Fibroblast of skin of right biceps (primary cell): Measurements from ENCODE around the gene HAS3.
A peak's percentile ranks its signal among the peaks of the same experiment; 100 is the strongest.
"Not testable (repeated sequence)": the region's sequence is repeated elsewhere in the genome, so short reads cannot be mapped to it uniquely, and the experiment has no call there.

ENCODE experiments used
- DNase-seq: peaks from one replicate; pipeline ENCODE4 v3.0.0-alpha.2; 2013

The HAS3 gene

GRCh38 chr16:69105501-69106361 lies at the start of gene HAS3:
Gene HAS3, plus strand, starts transcription at chr16:69105653. Its CDS starts 3,743 bp downstream, at chr16:69109396.
- DNase-seq = peak; percentile 61

- no peak for DNase-seq
These were observed 49.5 kb upstream of the HAS3 start for GRCh38 chr16:69055980-69056379.

- DNase-seq = no peak
These were observed 49.0 kb upstream of the HAS3 start for GRCh38 chr16:69056421-69056820.

GRCh38 chr16:69057400-69058378 lies 47.8 kb upstream of the HAS3 start:
- peak; percentile 90 for DNase-seq

GRCh38 chr16:69063491-69063890 lies 42.0 kb upstream of the HAS3 start:
- DNase-seq = not testable (repeated sequence)

GRCh38 chr16:69064124-69064763 lies 41.2 kb upstream of the HAS3 start:
- no peak for DNase-seq

GRCh38 chr16:69064764-69065313 lies 40.6 kb upstream of the HAS3 start:
- DNase-seq = no peak

- DNase-seq = no peak
These were observed 35.9 kb upstream of the HAS3 start for GRCh38 chr16:69069504-69069903.

- DNase-seq = no peak
These were observed 34.4 kb upstream of the HAS3 start for GRCh38 chr16:69071036-69071435.

GRCh38 chr16:69072640-69072974 lies 32.8 kb upstream of the HAS3 start:
- DNase-seq = no peak

GRCh38 chr16:69073181-69073702 lies 32.2 kb upstream of the HAS3 start:
- peak; percentile 81 for DNase-seq

- DNase-seq = no peak
These were observed 28.2 kb upstream of the HAS3 start for GRCh38 chr16:69077251-69077650.

- DNase-seq = no peak
These were observed 27.4 kb upstream of the HAS3 start for GRCh38 chr16:69078073-69078472.

- no peak for DNase-seq
These were observed 25.8 kb upstream of the HAS3 start for GRCh38 chr16:69079697-69080096.

- DNase-seq = no peak
These were observed 22.0 kb upstream of the HAS3 start for GRCh38 chr16:69083306-69083941.

GRCh38 chr16:69084289-69084688 lies 21.2 kb upstream of the HAS3 start:
- DNase-seq = peak; percentile 58

- DNase-seq = no peak
These were observed 20.3 kb upstream of the HAS3 start for GRCh38 chr16:69085032-69085695.

GRCh38 chr16:69087161-69087581 lies 18.3 kb upstream of the HAS3 start:
- DNase-seq = no peak

GRCh38 chr16:69088684-69089083 lies 16.8 kb upstream of the HAS3 start:
- DNase-seq = no peak

GRCh38 chr16:69089091-69089910 lies 16.2 kb upstream of the HAS3 start:
- DNase-seq = peak; percentile 38

GRCh38 chr16:69093974-69094373 lies 11.5 kb upstream of the HAS3 start:
- no peak for DNase-seq
